Left renal pelvis (tissue), 4 donors: ENCODE results near the gene MPI. TPM values are rescaled to one million over a fixed set of nuclear protein-coding genes. Genes with fewer than 3 reads are reported as not detected.
"Not testable (repeated sequence)": the region's sequence is repeated elsewhere in the genome, so short reads cannot be mapped to it uniquely, and the experiment has no call there.

Source experiments
- DNase-seq, 4 donors: peaks; one replicate each; pipeline ENCODE4 v3.0.0-alpha.2; 2013; ENCODE audit warnings: low read depth in 4 of 4, low spot score in 3 of 4
- polyA plus RNA-seq, 4 donors: library from polyadenylated mRNA; unstranded; fragments of 120-200 nt; gene quantifications; one replicate each; pipeline ENCODE4 v1.2.1, GENCODE V29; 2013; ENCODE audit not compliant: insufficient read length in 4 of 4

MPI gene
- polyA plus RNA-seq, 4 donors: 49.1 to 67.4 (median 59.8) TPM

DNA sequence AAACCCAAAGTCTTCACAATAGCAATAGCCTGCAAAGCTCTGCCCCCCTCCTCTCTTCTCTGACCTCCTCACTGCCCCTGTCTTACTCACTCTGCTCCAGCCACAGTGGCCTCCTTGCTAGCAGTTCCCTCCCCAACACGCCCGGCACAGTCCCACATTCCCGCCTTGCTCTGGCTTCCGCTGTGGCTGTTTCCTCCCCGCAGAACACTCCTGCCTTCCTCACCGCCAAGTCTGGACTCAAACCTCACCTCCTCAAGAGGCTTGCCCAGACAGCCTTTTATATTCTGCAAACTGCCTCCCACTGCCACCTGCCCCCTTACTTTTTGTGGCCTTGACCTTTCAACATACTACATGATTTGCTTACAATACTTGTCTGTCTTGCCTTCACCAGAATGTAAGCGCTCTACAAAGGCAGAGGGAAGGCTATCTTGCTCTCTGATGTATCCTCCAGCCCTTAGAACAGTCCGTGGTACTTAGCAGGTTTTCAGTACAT, 406 bp upstream of the MPI start:
- DNase-seq: peak in 1 of 4 donors; percentile 60

DNA sequence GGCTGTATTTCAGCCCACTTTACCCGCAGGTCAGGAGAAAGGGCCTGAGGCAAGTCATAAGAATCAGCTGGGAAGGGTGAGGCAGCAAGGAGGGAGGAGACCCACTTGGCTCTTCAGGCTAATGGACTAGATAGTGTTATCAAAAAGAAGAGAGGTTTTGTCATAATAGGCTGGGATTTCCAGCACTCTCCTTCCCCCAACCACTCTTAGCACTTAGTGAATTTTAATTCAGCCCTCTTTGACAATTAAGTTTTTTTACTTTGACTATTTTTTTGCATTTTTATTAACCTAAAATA, 771 bp downstream of the MPI start:
- DNase-seq: no peak

DNA sequence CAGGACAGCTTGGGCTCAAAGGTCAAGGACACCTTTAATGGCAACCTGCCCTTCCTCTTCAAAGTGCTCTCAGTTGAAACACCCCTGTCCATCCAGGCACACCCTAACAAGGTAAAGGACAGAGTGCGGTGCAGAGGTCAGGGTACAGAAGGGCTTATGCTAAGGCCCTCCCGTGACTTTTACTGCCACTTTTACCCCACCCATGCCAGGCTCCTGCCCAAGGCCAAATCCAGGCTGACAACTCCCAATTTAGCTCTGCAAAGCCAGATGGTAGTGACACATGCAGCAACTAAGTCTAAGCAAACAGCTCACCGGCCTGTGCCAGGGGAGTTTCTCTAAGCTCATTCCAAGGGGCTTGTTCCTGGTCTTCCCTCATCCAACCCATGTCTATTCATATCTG, 1.6 kb downstream of the MPI start:
- DNase-seq: no peak

DNA sequence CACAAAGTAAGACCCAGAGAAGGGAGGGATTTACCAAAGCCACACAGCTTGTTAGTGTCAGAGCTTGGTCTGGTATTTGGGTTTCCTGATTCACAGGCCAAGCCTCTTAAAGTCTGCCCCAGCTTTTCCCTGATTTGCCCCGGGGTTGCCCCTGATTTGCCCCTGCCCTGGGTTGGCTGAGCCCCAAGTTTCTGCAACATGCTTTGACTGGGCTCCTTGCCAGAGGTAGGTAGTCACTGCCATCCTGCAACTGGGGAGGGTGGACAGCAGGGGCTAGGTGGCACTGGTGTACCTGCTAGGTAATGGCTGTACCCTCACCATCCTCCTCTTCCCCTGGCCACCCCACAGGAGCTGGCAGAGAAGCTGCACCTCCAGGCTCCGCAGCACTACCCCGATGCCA, 2.5 kb downstream of the MPI start:
- no peak for DNase-seq

GRCh38 chr15:74892931-74893330, 3.1 kb downstream of the MPI start:
- DNase-seq: no peak

GRCh38 chr15:74893627-74894026, 3.8 kb downstream of the MPI start:
- no peak for DNase-seq

- DNase-seq: not testable (repeated sequence)
Measured at GRCh38 chr15:74894383-74894782, 4.5 kb downstream of the MPI start.

GRCh38 chr15:74895830-74896229, 6.0 kb downstream of the MPI start:
- DNase-seq: no peak

GRCh38 chr15:74896316-74896715, 6.5 kb downstream of the MPI start:
- DNase-seq: no peak

DNA sequence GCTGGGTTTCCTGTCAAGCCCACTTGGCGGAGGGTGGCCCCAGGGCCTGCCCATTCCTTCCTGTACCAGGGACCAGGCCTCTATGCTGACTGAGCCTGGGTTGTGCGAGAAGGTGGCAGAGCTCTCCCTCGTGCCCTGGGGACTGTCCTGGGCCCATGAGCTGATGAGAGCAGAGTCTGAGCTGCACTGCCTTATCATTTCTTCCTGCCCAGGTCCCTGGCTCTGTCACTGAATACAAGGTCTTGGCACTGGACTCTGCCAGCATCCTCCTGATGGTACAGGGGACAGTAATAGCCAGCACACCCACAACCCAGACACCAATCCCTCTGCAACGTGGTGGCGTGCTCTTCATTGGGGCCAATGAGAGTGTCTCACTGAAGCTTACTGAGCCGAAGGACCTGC, 7.5 kb downstream of the MPI start:
- no peak for DNase-seq

GRCh38 chr15:74901612-74902063, 11.8 kb downstream of the MPI start:
- DNase-seq: peak in 1 of 4 donors; percentile 29

DNA sequence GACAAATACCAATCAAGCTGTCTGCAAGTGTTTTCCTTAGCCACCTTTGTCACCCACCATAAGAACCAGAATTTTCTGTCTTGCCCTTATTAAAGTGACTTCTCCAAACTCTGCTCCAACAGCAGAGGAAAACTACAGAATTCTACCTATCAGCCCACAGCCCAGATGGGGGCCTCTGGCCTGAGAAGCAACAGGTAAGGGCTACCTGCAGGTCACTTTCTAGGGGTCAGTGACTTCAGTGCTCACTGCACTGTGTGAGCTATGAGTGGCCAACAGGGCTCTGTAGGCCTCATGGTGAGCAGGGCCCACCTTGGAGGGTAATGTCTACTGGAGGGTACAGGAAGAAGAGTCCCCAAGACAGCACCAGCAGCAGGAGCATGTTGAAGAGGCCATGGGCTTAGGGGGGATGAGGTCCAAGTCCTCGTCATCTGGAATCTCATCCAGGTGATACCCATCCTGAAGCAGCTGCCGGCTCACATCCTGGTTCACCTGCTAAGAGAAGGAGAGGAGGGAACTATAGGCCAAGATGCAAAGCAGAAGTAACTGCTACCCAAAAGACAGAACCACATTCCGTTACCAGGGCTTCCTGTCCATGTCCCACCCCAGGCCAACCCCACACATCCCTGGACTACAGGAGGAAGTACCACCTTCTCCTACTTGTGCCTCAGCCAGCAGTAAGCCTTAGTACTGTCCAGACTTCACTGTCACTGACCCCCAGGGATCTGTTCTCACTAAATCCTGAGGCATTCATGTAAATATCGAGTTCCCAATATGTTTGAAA, 12.6 kb downstream of the MPI start:
- DNase-seq: no peak

- DNase-seq: no peak
Measured at GRCh38 chr15:74903676-74904075, 13.8 kb downstream of the MPI start.

- DNase-seq: no peak
Measured at GRCh38 chr15:74904190-74904805, 14.5 kb downstream of the MPI start.

- peak in 1 of 4 donors; percentile 24 for DNase-seq
Measured at GRCh38 chr15:74906067-74906449, 16.2 kb downstream of the MPI start.

DNA sequence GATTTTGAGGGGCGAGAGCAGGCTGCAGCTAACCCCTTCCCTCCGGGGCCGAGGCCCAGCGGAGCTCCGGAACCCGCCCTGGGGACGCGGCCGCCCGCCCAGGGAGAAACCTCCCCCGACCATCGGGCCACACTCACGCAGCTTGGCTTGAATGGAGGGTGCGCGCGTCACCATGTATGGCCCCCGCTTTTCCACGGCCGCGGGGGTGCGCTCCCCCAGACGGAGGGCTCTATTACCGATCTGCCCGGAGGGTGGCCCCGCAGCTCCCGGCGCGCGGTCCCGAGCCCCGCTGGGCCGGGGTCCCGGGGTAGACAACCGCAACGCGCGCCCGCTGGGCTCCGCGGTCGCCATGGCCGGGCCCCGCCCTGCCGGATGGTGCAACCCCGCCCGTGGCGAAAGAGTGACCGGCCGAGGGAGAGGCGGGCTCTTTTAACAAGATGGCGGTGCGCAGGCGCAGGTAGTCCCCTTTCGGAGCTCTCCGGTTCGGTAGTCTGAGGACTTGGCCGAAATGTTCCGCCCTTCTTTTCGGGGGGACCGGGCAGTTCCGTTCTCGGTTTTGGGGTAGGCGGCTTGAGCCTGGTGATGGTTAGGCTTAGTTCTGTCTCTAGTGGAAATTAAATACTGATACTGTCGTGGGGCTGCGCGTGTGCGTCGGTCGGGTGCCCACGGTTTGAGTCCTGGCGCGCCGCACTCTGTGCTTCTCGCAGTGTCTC, 16.8 kb downstream of the MPI start, which contains the start of gene FAM219B:
Gene FAM219B (minus strand): TSS at position 402 of the 713 bp plus-strand sequence. CDS start 51 bp downstream, at position 351.
- peak; percentile 60 to 82 (median 78) for DNase-seq

DNA sequence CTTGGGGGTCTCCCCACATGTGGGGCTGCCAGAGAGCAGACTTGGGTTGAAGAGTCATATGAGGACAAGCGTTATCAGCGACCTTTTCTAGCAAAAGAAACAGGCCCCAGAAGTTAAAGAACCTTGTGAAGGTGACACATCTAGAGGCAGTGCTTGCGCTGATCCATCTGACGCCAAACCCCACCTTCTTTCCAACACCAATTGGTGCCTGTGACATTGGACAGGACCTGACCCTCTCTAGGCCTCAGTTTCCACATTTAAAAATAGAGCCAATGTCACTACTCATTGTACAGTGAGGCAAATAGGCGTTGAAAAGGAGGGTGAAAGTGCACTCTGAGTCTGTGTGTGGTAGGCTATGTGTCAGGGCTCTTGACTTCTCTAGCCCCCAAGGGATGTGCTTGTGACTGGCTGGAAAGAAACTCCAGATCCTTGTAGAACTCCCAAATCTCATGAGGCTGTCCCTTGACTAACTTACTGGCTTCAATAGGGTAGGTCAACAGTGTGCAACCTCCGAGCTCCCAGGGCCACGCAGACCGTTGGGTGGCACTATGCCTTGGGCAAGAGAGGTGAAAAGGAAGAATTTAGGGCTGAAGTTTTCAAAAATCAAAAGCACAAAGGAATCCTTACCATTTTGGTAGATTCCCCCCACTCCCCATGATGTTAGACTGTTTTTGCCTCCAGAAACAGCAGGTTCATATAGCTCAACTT, 17.5 kb downstream of the MPI start:
- DNase-seq: peak in 1 of 4 donors; percentile 16

DNA sequence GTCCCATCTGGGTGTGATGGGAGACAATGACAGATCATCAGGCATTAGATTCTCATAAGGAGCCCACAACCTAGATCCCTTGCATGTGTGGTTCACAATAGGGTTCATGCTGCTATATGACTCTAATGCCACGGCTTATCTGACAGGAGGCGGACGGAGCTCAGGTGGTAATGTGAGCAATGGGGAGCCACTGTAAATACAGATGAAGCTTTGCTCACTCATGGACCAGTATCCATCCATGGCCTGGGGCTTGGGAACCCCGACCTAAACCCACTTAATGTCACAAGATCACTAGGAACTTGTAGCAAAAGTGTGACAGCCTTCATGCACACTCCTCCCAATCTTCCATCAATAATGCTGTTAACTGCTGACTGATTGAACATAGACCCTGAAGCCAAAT, 18.8 kb downstream of the MPI start:
- no peak for DNase-seq

- no peak for DNase-seq
Measured at GRCh38 chr15:74913041-74913440, 23.2 kb downstream of the MPI start.

GRCh38 chr15:74913799-74914198, 24.0 kb downstream of the MPI start:
- not testable (repeated sequence) for DNase-seq

GRCh38 chr15:74917676-74918075, 27.8 kb downstream of the MPI start:
- DNase-seq: no peak
